HUES48 (cell line): Measurements from ENCODE around the gene ATF6B.
"Not testable (repeated sequence)": the region's sequence is repeated elsewhere in the genome, so short reads cannot be mapped to it uniquely, and the experiment has no call there.

ENCODE experiments used
- H3K27ac ChIP-seq: one replicate; pipeline ENCODE4 v1.7.0; 2013; ENCODE audit warnings: low read depth, low read length, inconsistent platforms
- H3K27me3 ChIP-seq: 2 replicates; pipeline ENCODE4 v1.6.1; 2013; ENCODE audit warnings: mild to moderate bottlenecking, low read length; ENCODE audit not compliant: control insufficient read depth, insufficient read depth
- H3K36me3 ChIP-seq: 2 replicates; pipeline ENCODE4 v1.6.1; 2013; ENCODE audit warnings: low read length; ENCODE audit not compliant: control insufficient read depth, insufficient read depth
- H3K4me1 ChIP-seq: 2 replicates; pipeline ENCODE4 v1.6.1; 2013; ENCODE audit warnings: mild to moderate bottlenecking, low read length; ENCODE audit not compliant: control insufficient read depth, insufficient read depth
- H3K4me3 ChIP-seq: 2 replicates; pipeline ENCODE4 v1.5.1; 2013; ENCODE audit warnings: mild to moderate bottlenecking, low read depth, low read length
- H3K9ac ChIP-seq: 2 replicates; pipeline ENCODE4 v1.6.1; 2013; ENCODE audit warnings: mild to moderate bottlenecking, low read depth, low read length, moderate library complexity
- H3K9me3 ChIP-seq: 2 replicates; pipeline ENCODE4 v1.6.1; 2013; ENCODE audit warnings: low read length; ENCODE audit not compliant: control insufficient read depth, insufficient read depth

Gene ATF6B

GRCh38 chr6:32073613-32074012 lies 54.4 kb downstream of the ATF6B start:
- H3K9ac ChIP-seq = no peak overlapping the region
- no peaks in the 10 kb centered on the region for H3K36me3 ChIP-seq
- no peak overlapping the region for H3K4me3 ChIP-seq
- no peaks in the 10 kb centered on the region for H3K9me3 ChIP-seq
- peaks cover 5% of the 10 kb centered on the region; the same call in 1 of the 2 replicates for H3K4me1 ChIP-seq
- H3K27ac ChIP-seq = no peak overlapping the region
- H3K27me3 ChIP-seq = no peaks in the 10 kb centered on the region

- no peak overlapping the region for H3K27ac ChIP-seq
- H3K27me3 ChIP-seq = no peaks in the 10 kb centered on the region
- no peak overlapping the region for H3K9ac ChIP-seq
- H3K36me3 ChIP-seq = no peaks in the 10 kb centered on the region
- no peak overlapping the region for H3K4me3 ChIP-seq
- H3K4me1 ChIP-seq = peaks cover 5% of the 10 kb centered on the region; the same call in 1 of the 2 replicates
- no peaks in the 10 kb centered on the region for H3K9me3 ChIP-seq
These were observed 54.9 kb downstream of the ATF6B start for GRCh38 chr6:32073101-32073500.

DNA sequence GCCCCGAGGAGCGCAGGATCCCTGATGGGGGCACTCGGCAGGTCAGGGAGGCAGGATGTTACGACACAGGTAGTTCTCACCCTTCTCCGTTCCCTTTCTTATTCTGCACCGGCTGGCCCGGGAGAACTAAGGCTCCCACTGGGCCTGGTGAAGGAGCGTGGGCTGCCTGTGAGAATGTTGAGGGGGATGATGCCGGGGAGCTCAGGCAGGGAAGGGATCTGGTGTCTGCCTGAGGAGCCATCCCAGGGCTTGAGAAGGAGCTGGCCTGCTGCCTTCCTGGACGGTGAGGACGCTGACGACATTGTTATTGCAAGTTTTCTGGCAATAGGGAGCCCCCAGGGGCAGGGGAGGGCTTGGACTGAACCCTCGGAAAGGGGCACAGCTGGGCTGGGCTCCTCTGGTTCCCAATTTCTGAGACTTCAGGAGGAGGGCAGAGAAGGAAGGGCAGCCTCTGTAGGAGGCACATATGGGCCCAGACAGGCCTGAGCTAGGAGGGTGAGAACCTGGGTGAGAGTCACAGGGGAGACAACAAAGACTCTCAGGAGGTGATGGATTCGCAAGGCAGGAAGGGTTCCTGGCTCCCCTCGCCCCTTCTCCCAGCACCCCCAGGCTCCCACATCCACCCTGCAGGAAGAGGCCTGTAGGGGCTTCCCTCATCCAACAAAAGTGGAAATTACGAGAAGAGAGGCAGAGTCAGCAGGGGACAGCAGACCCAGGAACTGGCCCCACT lies 57.1 kb downstream of the ATF6B start:
- no peaks in the 10 kb centered on the region for H3K36me3 ChIP-seq
- peaks cover 5% of the 10 kb centered on the region; the same call in 1 of the 2 replicates for H3K4me1 ChIP-seq
- peak overlapping the region; percentile 50 for H3K27ac ChIP-seq
- no peak overlapping the region for H3K9ac ChIP-seq
- no peaks in the 10 kb centered on the region for H3K27me3 ChIP-seq
- no peaks in the 10 kb centered on the region for H3K9me3 ChIP-seq
- no peak overlapping the region for H3K4me3 ChIP-seq

DNA sequence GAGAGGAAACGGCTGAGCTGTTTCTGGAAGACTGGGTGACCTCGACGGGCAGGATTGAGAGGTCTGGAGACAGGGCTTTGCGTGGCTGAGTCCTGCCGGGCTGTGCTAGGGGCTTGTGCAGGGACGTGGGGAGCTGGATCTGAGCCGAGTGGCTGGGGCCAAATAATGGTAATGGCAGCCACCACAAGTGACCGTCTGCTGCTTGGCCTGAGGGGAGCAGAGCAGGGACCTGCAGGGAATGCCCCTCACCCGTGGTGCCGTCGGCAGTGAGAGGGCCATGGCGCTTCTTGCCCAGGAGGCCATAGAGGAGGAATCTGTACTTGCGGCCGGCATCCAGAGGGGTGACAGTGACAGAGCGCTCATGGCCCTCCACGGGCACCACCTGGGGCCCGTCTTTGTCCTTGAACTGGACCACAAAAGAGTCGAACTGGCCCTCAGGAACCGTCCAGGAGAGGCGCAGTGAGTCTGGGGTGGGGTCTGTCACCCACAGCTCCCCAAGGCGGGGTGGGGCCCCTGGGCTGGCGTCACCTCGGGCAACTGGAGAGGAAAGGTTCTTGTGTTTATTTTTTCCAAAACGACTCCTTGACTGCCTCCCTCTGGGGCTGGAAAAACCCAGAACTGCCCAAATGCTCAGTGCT lies 58.0 kb downstream of the ATF6B start:
- Histone ChIP-seq H3K36me3 (no peaks in the 10 kb centered on the region), H3K27ac (no peak overlapping the region), H3K9ac (no peak overlapping the region), H3K4me1 (peaks cover 5% of the 10 kb centered on the region; the same call in 1 of the 2 replicates), H3K4me3 (no peak overlapping the region), H3K27me3 (no peaks in the 10 kb centered on the region), H3K9me3 (no peaks in the 10 kb centered on the region)

DNA sequence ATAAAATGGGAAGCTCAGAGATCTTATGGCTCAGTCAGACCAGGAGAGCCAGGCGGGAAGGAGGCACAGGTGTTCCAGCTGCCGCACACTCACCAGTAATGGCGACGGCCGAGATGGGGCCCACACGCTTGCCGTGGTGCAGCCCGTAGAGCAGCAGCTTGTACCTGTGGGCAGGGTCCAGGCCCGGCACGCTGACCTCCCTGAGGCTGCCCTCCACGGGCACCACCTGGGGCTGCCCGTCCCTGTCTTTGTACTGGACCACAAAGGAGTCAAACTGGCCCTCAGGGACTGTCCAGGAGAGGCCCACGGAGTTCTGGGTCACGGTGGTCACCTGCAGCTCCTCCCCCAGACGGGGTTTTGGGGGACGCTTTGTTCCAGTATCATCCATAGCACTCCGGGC lies 58.6 kb downstream of the ATF6B start:
- Histone ChIP-seq H3K4me1 (peaks cover 5% of the 10 kb centered on the region; the same call in 1 of the 2 replicates), H3K9ac (no peak overlapping the region), H3K36me3 (no peaks in the 10 kb centered on the region), H3K4me3 (no peak overlapping the region), H3K9me3 (no peaks in the 10 kb centered on the region), H3K27me3 (no peaks in the 10 kb centered on the region), H3K27ac (no peak overlapping the region)

DNA sequence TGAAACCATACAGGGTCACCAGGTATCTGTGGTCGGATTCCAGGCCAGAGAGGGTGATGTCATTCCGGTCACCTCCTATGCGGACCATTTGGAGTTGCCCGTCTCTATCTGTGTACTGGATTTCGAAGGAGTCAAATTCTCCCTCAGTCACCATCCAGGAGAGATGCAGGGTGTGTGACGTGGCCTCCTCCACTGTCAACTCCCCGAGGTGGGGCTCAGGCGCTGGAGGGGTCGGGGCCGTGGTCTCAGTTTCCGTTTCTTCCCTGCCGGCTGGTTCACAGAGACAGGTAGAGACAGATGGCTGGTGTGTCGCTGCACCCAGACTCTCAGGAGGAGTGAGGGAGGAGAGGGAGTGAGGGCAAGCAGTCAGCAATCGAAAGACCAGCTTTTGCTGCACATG lies 59.2 kb downstream of the ATF6B start:
- no peak overlapping the region for H3K27ac ChIP-seq
- H3K4me3 ChIP-seq = no peak overlapping the region
- H3K9me3 ChIP-seq = no peaks in the 10 kb centered on the region
- H3K4me1 ChIP-seq = peaks cover 5% of the 10 kb centered on the region; the same call in 1 of the 2 replicates
- H3K27me3 ChIP-seq = no peaks in the 10 kb centered on the region
- no peaks in the 10 kb centered on the region for H3K36me3 ChIP-seq
- H3K9ac ChIP-seq = no peak overlapping the region

GRCh38 chr6:32068315-32068714 lies 59.7 kb downstream of the ATF6B start:
- H3K27ac ChIP-seq, H3K4me3 ChIP-seq, H3K9ac ChIP-seq, H3K27me3 ChIP-seq, H3K36me3 ChIP-seq, H3K4me1 ChIP-seq, H3K9me3 ChIP-seq: not testable (repeated sequence)

- not testable (repeated sequence) for H3K4me1 ChIP-seq, H3K9ac ChIP-seq, H3K4me3 ChIP-seq, H3K27me3 ChIP-seq, H3K36me3 ChIP-seq, H3K9me3 ChIP-seq, H3K27ac ChIP-seq
These were observed 60.5 kb downstream of the ATF6B start for GRCh38 chr6:32067521-32067920.
